Endodermal cell (in vitro differentiated cells): Measurements from ENCODE around the gene USF2. TPM values are rescaled to one million over a fixed set of nuclear protein-coding genes. Genes with fewer than 3 reads are reported as not detected.

Source experiments
- DNase-seq: peaks from one replicate; pipeline ENCODE4 v3.0.0-alpha.2; 2017
- H3K27ac ChIP-seq: 2 replicates; pipeline ENCODE4 v1.5.1; 2013; ENCODE audit warnings: mild to moderate bottlenecking, low read depth, low read length, moderate library complexity
- H3K27me3 ChIP-seq: 2 replicates; pipeline ENCODE4 v1.6.1; 2013; ENCODE audit warnings: mild to moderate bottlenecking, low read length, moderate library complexity; ENCODE audit not compliant: insufficient read depth, control insufficient read depth, poor library complexity, severe bottlenecking
- H3K36me3 ChIP-seq: 2 replicates; pipeline ENCODE4 v1.7.0; 2013; ENCODE audit warnings: mild to moderate bottlenecking, low read length, moderate library complexity; ENCODE audit not compliant: control insufficient read depth, insufficient read depth
- H3K4me1 ChIP-seq: one replicate; pipeline ENCODE4 v1.7.0; 2013; ENCODE audit warnings: low read length; ENCODE audit not compliant: control insufficient read depth, insufficient read depth
- H3K4me3 ChIP-seq: 2 replicates; pipeline ENCODE4 v1.5.1; 2013; ENCODE audit warnings: mild to moderate bottlenecking, low read length, moderate library complexity
- H3K9ac ChIP-seq: 2 replicates; pipeline ENCODE4 v1.6.1; 2013; ENCODE audit warnings: mild to moderate bottlenecking, low read length, moderate library complexity; ENCODE audit not compliant: poor library complexity, severe bottlenecking; ENCODE audit errors: extremely low read depth
- H3K9me3 ChIP-seq: 2 replicates; pipeline ENCODE4 v1.6.1; 2013; ENCODE audit warnings: mild to moderate bottlenecking, low read length, moderate library complexity; ENCODE audit not compliant: control insufficient read depth
- H3K27ac Mint-ChIP-seq: 2 replicates; pipeline ENCODE4 v1.8.0; 2020; ENCODE audit warnings: mixed read lengths
- H3K27me3 Mint-ChIP-seq: 2 replicates; pipeline ENCODE4 v1.8.0; 2021; ENCODE audit warnings: mild to moderate bottlenecking, mixed read lengths; ENCODE audit not compliant: insufficient read depth
- H3K36me3 Mint-ChIP-seq: 2 replicates; pipeline ENCODE4 v1.8.0; 2020; ENCODE audit warnings: low read depth, mixed read lengths
- H3K4me1 Mint-ChIP-seq: 2 replicates; pipeline ENCODE4 v1.8.0; 2020; ENCODE audit warnings: mixed read lengths
- H3K4me3 Mint-ChIP-seq: 2 replicates; pipeline ENCODE4 v1.8.0; 2020; ENCODE audit warnings: mild to moderate bottlenecking, moderate library complexity, mixed read lengths
- H3K9me3 Mint-ChIP-seq: 2 replicates; pipeline ENCODE4 v1.8.0; 2020; ENCODE audit warnings: mild to moderate bottlenecking, mixed read lengths
- CTCF ChIP-seq: fragments of 200-600 bp; sonication (generic); conservative IDR thresholded peaks from 2 replicates; pipeline ENCODE4 v1.5.0; 2021; ENCODE audit warnings: antibody characterized with exemption, mild to moderate bottlenecking
- WGBS, 2 experiments: methylation state at CpG; one replicate each; pipeline versions ENCODE4 v1.1.5 to v1.1.7; 2013; ENCODE audit warnings: missing lambda C conversion rate in 2 of 2, mixed read lengths in 1 of 2; ENCODE audit not compliant: insufficient coverage in 1 of 2, insufficient read length in 1 of 2; 5-methylcytosine and 5-hydroxymethylcytosine counted together
- total RNA-seq, 2 donors: library from RNA; stranded (reverse); fragmentation: NEBNext Ultra II Directional in 1 of 2; extraction: Animal tissue kit (Norgen Biotek cat#: 25700) in 1 of 2; gene quantifications; 2 replicates in 1 of 2; 3 replicates in 1 of 2; pipeline ENCODE4 v1.2.1, GENCODE V29; 2021

The USF2 gene
- total RNA-seq, 2 donors from 2014 or later = 111 to 121 TPM

DNA sequence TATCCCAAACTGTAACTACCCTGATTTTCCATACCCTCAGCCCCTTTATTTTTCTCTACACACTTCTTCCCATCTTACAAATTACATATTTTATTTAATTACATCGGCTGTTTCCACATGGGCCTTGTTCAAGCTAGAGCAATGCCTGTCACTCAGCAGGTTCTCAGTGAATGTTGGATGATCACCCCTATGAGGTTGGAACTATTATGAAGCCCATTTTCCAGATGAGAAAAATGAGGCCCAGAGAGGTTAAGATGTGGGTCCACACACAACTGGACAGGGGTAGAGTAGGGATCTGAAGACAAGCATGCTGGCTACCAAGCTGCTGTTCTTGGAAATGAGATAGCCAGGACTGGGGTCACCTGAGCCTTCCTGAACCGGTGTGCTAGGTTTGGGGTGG lies 33.2 kb downstream of the USF2 start:
- H3K27ac Mint-ChIP-seq = no peak overlapping the region
- no peak for DNase-seq
- Histone ChIP-seq H3K36me3 (no peaks in the 10 kb centered on the region), H3K27me3 (no peaks in the 10 kb centered on the region), H3K4me3 (no peak overlapping the region), H3K9ac (no peak overlapping the region), H3K27ac (no peak overlapping the region), H3K9me3 (no peaks in the 10 kb centered on the region), H3K4me1 (no peaks in the 10 kb centered on the region)
- no peaks in the 10 kb centered on the region for H3K36me3 Mint-ChIP-seq
- no peaks in the 10 kb centered on the region for H3K9me3 Mint-ChIP-seq
- H3K4me3 Mint-ChIP-seq = no peak overlapping the region
- TF ChIP-seq CTCF = no peak
- peaks cover 1% of the 10 kb centered on the region for H3K27me3 Mint-ChIP-seq
- no peaks in the 10 kb centered on the region for H3K4me1 Mint-ChIP-seq
- 94 to 96% methylated on average over 2 of the region's 2 CpGs for WGBS, 2 experiments

DNA sequence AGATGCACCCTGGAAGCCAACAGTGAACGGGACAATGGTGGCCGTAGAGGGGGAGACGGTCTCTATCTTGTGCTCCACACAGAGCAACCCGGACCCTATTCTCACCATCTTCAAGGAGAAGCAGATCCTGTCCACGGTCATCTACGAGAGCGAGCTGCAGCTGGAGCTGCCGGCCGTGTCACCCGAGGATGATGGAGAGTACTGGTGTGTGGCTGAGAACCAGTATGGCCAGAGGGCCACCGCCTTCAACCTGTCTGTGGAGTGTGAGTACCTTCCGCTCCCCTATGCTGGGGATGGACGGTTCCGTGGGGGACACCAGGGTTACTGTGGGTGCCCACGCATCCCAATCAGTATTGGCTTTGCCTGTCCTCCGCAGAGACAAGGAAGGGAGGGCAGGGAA lies 33.7 kb downstream of the USF2 start:
- Mint-ChIP-seq H3K4me3 (no peak overlapping the region), H3K4me1 (no peaks in the 10 kb centered on the region), H3K27me3 (peaks cover 1% of the 10 kb centered on the region), H3K36me3 (no peaks in the 10 kb centered on the region), H3K9me3 (no peaks in the 10 kb centered on the region), H3K27ac (no peak overlapping the region)
- 72 to 88% methylated on average over 8 to 16 of the region's 16 CpGs for WGBS, 2 experiments
- DNase-seq = no peak
- H3K9ac ChIP-seq = no peak overlapping the region
- no peak for TF ChIP-seq CTCF
- no peaks in the 10 kb centered on the region for H3K36me3 ChIP-seq
- no peak overlapping the region for H3K27ac ChIP-seq
- no peaks in the 10 kb centered on the region for H3K4me1 ChIP-seq
- H3K9me3 ChIP-seq = no peaks in the 10 kb centered on the region
- no peak overlapping the region for H3K4me3 ChIP-seq
- no peaks in the 10 kb centered on the region for H3K27me3 ChIP-seq

GRCh38 chr19:35303357-35303915 lies 34.7 kb downstream of the USF2 start:
- H3K9ac ChIP-seq = no peak overlapping the region
- no peak for TF ChIP-seq CTCF
- H3K27ac Mint-ChIP-seq = no peak overlapping the region
- H3K4me3 ChIP-seq = no peak overlapping the region
- H3K36me3 Mint-ChIP-seq = no peaks in the 10 kb centered on the region
- no peaks in the 10 kb centered on the region for H3K9me3 ChIP-seq
- no peaks in the 10 kb centered on the region for H3K27me3 ChIP-seq
- peaks cover 1% of the 10 kb centered on the region for H3K27me3 Mint-ChIP-seq
- no peak overlapping the region for H3K27ac ChIP-seq
- 88 to 90% methylated on average over 5 to 6 of the region's 6 CpGs for WGBS, 2 experiments
- no peaks in the 10 kb centered on the region for H3K4me1 Mint-ChIP-seq
- no peaks in the 10 kb centered on the region for H3K36me3 ChIP-seq
- peak; percentile 30 for DNase-seq
- no peak overlapping the region for H3K4me3 Mint-ChIP-seq
- H3K9me3 Mint-ChIP-seq = no peaks in the 10 kb centered on the region
- H3K4me1 ChIP-seq = no peaks in the 10 kb centered on the region
